ENCODE results near the gene EMP2. TPM values are rescaled to one million over a fixed set of nuclear protein-coding genes. Genes with fewer than 3 reads are reported as not detected.
A peak's percentile ranks its signal among the peaks of the same experiment; 100 is the strongest.

The EMP2 gene
- total RNA-seq, 3 donors from 2014 or later: 0.16 to 0.35 (median 0.16) TPM

GRCh38 chr16:10497132-10498101 lies 83.0 kb downstream of the EMP2 start:
- no peaks in the 10 kb centered on the region for H3K36me3 Mint-ChIP-seq (ENCODE audit: insufficient read depth)

GRCh38 chr16:10495031-10495345 lies 85.4 kb downstream of the EMP2 start:
- peaks cover 2% of the 10 kb centered on the region for H3K4me1 Mint-ChIP-seq (ENCODE audit: low read depth)

More at GRCh38 chr16:10497132-10498101, 83.0 kb downstream of the EMP2 start:
- peaks cover 4% of the 10 kb centered on the region for H3K4me1 Mint-ChIP-seq (ENCODE audit: low read depth)
- no peak overlapping the region for H3K4me3 Mint-ChIP-seq
- H3K9me3 Mint-ChIP-seq: peaks cover 18% of the 10 kb centered on the region
- no peaks in the 10 kb centered on the region for H3K27me3 Mint-ChIP-seq (ENCODE audit: low read depth)
- ATAC-seq: no peak
- DNase-seq: no peak

GRCh38 chr16:10494343-10495030 lies 85.9 kb downstream of the EMP2 start:
- Mint-ChIP-seq H3K4me1 (ENCODE audit: low read depth) (peaks cover 2% of the 10 kb centered on the region), H3K4me3 (no peak overlapping the region), H3K27me3 (ENCODE audit: low read depth) (no peaks in the 10 kb centered on the region), H3K9me3 (peaks cover 18% of the 10 kb centered on the region), H3K36me3 (ENCODE audit: insufficient read depth) (no peaks in the 10 kb centered on the region)
- peak in 1 of 2 donors; percentile 18 for ATAC-seq
- no peak for DNase-seq

More at GRCh38 chr16:10495031-10495345, 85.4 kb downstream of the EMP2 start:
- Mint-ChIP-seq H3K27me3 (ENCODE audit: low read depth) (no peaks in the 10 kb centered on the region), H3K36me3 (ENCODE audit: insufficient read depth) (no peaks in the 10 kb centered on the region), H3K4me3 (no peak overlapping the region), H3K9me3 (peaks cover 18% of the 10 kb centered on the region)
- DNase-seq: no peak
- no peak for ATAC-seq

GRCh38 chr16:10493276-10493675 lies 87.1 kb downstream of the EMP2 start:
- H3K36me3 Mint-ChIP-seq (ENCODE audit: insufficient read depth): no peaks in the 10 kb centered on the region
- DNase-seq: no peak
- no peak for ATAC-seq
- H3K27me3 Mint-ChIP-seq (ENCODE audit: low read depth): no peaks in the 10 kb centered on the region
- no peak overlapping the region for H3K4me3 Mint-ChIP-seq
- H3K4me1 Mint-ChIP-seq (ENCODE audit: low read depth): peaks cover 2% of the 10 kb centered on the region
- H3K9me3 Mint-ChIP-seq: peaks cover 18% of the 10 kb centered on the region

- Mint-ChIP-seq H3K27me3 (ENCODE audit: low read depth) (no peaks in the 10 kb centered on the region), H3K9me3 (peaks cover 19% of the 10 kb centered on the region), H3K4me1 (ENCODE audit: low read depth) (peaks cover 2% of the 10 kb centered on the region), H3K36me3 (ENCODE audit: insufficient read depth) (peaks cover 2% of the 10 kb centered on the region), H3K4me3 (no peak overlapping the region)
- DNase-seq (no peak), ATAC-seq (no peak)
Measured at GRCh38 chr16:10490141-10490540, 90.3 kb downstream of the EMP2 start.

GRCh38 chr16:10485698-10486382 lies 94.6 kb downstream of the EMP2 start:
- H3K27me3 Mint-ChIP-seq (ENCODE audit: low read depth): no peaks in the 10 kb centered on the region
- H3K9me3 Mint-ChIP-seq: peaks cover 21% of the 10 kb centered on the region
- peaks cover 19% of the 10 kb centered on the region for H3K36me3 Mint-ChIP-seq (ENCODE audit: insufficient read depth)
- ATAC-seq: no peak
- no peak overlapping the region for H3K4me3 Mint-ChIP-seq
- DNase-seq: no peak
- no peaks in the 10 kb centered on the region for H3K4me1 Mint-ChIP-seq (ENCODE audit: low read depth)

GRCh38 chr16:10485159-10485558 lies 95.2 kb downstream of the EMP2 start:
- Mint-ChIP-seq H3K27me3 (ENCODE audit: low read depth) (no peaks in the 10 kb centered on the region), H3K36me3 (ENCODE audit: insufficient read depth) (peaks cover 26% of the 10 kb centered on the region), H3K9me3 (peaks cover 24% of the 10 kb centered on the region), H3K4me3 (no peak overlapping the region), H3K4me1 (ENCODE audit: low read depth) (no peaks in the 10 kb centered on the region)
- DNase-seq (no peak), ATAC-seq (no peak)

- Mint-ChIP-seq H3K4me3 (no peak overlapping the region), H3K9me3 (peaks cover 23% of the 10 kb centered on the region), H3K4me1 (ENCODE audit: low read depth) (no peaks in the 10 kb centered on the region), H3K36me3 (ENCODE audit: insufficient read depth) (peaks cover 36% of the 10 kb centered on the region), H3K27me3 (ENCODE audit: low read depth) (no peaks in the 10 kb centered on the region)
- no peak for ATAC-seq
- no peak for DNase-seq
Measured at GRCh38 chr16:10480151-10480550, 100.2 kb downstream of the EMP2 start.

Other genes starting within 250 kb of the EMP2 start
- 10 to 100 TPM; 11.3 to 16.2 (median 11.7) TPM for gene ATF7IP2, start 194.5 kb downstream of the EMP2 start, total RNA-seq
- gene TEKT5, start 114.3 kb upstream of the EMP2 start, total RNA-seq: not detected
- 10 to 100 TPM; 42.4 to 52.8 (median 44.1) TPM for gene NUBP1, start 163.2 kb upstream of the EMP2 start, total RNA-seq
- under 1 TPM in 2 of 3 donors, not detected in 1; 0.11 to 0.14 TPM for gene TVP23A, start 238.2 kb upstream of the EMP2 start, total RNA-seq